CD1c-positive myeloid dendritic cell (primary cell): ENCODE data around the gene TACC3.
A peak's percentile ranks its signal among the peaks of the same experiment; 100 is the strongest.

Experiments
- DNase-seq: peaks from one replicate; pipeline ENCODE4 v3.0.0-alpha.2; 2016; ENCODE audit errors: extremely low spot score

The TACC3 gene

DNA sequence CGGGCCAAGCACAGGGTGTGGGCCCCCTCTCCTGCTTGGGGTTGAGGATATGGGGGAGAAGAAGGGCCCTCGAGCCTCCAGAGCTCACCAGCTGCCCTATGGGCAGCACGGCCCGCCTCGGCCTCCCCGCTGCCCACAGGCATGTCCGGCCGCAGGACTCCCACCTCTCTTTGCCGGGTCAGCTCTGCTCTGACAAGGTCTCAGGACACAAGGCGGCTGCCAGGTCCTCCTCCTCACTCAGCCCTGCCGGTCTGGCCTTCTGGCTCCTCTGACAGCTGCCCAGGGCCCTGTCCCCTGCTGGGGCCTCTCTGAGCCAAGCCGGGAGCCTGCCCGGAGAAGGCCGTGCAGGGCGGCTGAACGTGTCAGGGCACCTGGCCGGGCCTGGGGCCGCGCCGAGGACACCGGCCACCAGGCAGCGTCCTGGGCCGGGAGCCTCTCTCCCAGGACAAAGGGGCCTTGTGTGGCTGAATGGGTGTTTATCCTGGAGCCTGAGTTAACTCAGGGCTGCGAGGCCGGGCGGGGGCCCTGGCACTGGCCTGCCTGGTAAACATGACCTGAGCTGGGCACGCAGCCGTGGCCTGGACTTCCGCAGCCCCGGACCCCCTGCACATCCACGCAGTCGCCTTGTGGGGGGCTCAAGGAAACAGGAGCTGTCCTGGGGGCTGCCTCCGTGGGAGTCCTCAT lies 25.7 kb downstream of the TACC3 start:
- no peak for DNase-seq

DNA sequence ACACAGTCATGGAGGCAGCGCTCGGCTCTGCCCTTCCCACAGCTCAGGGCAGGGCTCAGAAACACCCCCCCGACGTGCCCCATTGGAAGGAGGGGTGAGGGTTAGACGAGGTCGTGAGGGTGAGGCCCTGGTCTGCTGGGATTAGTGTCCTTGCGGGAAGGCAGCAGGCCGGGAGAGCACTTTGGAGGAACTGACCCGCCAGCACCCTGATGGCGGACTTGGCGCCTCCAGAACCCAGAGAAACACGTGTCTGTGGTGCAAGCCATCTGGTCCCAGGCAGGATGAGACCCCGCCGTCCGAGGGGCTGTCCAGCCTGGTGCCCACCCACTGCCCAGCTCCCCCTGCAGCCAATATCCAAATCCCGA lies 26.3 kb downstream of the TACC3 start:
- DNase-seq: no peak

DNA sequence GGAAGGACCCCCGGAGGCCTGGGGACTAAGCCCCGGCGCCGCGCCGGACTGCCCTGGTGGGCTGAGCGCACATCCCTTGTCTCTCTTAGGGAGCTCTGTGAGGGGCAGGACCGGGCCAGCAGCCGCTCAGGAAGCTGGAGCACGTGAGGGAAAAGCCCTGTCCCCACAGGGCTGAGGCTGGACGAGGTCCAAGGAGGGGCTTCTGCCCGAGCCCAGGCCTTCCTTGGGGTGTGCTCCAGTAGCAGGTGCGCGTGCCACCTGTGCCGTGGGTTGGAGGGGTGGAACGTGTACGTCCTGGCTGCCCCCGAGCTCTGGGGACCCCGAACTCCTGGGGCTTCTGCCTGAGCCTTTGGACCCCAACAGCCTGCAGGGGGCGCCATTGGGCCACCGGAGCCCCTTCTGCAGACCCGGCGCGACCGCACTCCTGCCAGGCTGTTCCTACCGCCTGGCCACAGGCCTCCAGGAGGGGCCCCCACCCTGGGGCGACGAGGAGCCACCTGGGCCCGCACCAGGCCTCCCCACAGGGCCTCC lies 27.2 kb downstream of the TACC3 start:
- peak; percentile 79 for DNase-seq

DNA sequence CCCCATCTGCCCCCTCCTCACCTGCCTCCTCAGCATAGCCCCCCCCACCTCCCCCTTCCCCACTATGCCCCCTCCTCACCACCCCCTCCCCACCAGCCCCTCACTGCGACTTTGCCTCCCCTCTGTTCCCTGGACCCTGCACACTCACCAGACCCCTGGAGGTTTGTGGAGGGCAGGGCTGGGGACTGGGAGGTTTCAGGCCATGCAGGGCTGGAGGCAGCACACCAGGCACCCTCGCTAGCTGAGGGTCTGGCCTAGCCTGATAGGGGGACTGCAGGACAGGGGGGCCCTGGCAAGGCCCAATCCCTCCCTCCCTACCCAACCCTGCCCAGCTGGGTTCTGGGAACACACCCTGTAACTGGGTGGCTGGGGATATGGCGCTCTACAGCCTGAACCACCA lies 28.0 kb downstream of the TACC3 start:
- no peak for DNase-seq

DNA sequence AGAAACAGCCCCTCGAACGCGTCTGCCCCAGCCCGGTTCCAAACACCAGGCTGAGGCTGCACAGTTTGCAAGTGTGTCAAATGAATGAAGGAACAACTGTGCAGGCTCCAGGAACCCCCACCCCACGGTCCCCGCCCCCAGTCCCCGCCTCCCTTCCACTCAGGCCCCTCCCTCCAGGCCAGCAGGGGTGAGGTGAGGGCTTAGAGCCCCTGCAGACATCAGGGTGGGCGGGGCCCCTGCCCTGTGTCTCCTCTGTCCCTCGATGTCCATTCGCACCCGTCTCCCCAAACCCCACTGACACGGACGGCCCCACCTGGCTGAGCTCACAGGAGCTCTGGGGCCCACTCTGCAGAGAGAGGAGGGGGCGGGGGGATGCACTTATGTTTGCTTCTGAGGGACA lies 28.5 kb downstream of the TACC3 start:
- no peak for DNase-seq

DNA sequence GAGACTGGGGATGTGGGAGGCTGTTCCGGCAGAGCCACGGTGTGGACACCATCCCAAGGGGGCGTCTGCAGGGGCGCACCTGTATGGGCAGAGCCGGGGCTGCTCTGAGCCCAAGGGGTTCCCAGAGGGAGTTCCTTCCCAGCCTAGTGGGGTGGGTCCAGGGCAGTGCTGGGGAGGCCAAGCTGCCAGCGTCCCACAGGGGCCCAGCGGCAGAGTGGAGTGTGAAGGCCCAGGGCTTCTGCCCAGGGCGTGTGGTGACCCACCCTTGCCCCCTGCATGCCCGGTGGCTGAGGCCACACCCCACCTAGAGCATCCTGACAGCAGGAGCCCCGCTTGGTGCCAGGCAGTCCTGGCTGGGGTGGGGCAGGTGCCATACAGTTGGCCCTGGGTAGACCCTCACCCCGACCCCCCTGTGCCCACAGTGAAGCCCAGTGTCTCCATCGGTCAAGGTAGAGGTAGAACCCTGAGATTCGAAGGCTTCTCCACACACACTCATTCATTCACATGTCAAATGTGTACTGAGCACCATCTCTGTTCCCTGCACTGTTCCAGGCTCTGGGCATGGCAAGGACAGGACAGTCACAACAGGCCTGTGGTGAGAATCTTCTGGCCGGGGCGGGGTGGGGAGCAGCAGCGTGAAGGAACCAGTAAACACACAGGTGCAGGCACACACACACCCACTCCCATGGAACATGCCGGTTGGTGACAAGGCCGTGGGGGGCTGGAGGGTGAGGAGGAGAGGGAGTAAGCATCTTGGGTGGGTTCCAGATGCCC lies 29.2 kb downstream of the TACC3 start:
- DNase-seq: no peak

DNA sequence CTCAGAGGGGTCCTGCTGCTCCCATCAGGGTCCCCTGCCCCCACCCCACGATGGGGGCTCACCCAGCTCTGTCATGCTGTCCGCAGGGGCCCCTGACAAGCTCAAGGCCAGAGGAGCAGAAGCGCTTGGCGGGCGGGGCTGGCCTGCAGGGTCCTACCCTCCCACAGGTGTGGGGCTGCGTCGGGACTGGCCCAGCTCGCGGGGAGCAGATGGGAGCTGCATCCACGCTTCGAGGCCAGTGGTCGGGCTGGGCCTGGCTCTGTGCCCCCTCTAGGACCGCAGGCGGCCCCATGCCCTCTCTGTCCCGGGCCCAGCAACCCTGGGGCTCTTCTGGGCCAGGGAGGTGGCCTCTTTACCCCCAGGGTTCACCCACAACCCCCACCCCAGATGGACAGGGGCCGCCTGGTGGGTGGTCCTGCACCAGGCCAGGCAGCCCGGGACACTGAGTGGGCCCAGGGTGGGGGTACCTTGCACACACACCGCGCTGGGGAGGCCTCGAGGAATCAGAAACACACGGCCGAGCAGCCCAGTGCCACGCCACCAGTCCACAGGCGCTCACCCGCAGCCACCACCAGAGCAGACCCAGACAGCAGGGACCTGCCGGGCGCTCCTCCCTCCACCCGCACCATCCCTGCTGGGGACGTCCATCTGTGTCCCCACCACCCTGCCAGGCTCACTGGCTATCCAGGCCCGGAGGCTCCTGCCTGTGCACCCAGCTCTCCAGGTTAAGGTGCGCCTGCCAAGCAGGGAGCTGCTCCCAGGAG lies 30.0 kb downstream of the TACC3 start:
- DNase-seq: no peak

DNA sequence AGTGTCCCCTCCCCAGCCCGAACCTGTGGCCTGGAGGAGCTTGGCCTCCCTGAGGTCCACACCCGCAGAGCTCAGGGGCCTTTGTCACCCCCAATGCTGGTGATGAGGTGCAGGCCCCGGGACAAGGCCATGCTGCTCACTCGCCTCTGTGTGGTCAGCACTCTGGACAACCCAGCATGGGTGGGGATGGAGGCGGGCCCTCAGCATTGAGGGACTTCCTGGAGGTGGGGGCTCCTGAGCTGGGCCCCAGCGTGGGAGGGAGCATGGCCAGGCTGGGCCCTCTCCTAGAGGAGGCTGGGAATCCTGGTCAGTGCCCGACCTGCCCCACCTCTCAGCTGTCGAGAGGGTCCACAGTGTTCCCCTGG lies 30.6 kb downstream of the TACC3 start:
- DNase-seq: no peak

DNA sequence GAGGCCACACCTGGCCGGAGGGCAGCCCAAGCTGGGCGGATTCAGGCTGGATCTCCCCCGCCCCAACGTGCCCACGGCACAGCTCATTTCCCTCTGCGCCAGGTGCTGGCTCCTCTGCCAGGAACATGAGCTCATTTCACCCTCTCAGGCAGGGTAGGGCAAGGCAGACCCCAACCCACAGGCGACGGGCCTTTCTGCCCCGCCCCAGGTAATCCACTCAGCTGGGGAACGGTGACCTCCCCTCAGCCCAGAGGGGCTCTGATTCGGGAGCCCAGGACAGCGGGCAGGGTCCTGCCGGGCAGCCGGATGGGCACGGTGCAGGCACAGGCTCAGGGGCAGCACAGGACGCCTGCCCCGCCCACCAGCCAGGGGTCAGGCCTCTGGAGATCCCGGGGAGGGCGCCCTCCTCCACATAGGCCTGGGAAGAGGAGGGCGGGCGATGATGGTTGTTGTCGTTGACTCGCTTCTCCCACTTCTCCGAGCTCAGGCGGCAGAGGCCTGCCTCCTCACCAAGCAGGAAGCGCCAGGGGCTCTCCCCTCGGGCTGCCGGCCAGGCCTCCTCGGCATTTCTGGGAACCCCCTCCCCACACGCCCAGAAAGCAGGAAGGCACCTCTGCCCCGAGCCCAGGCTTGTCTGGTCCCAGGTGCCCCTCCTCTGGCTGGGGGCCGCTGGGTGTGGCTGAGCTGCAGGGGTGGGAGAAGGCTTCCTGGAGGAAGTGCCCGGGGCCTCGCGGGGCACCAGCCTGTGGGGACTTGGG lies 31.1 kb downstream of the TACC3 start:
- peak; percentile 42 for DNase-seq

DNA sequence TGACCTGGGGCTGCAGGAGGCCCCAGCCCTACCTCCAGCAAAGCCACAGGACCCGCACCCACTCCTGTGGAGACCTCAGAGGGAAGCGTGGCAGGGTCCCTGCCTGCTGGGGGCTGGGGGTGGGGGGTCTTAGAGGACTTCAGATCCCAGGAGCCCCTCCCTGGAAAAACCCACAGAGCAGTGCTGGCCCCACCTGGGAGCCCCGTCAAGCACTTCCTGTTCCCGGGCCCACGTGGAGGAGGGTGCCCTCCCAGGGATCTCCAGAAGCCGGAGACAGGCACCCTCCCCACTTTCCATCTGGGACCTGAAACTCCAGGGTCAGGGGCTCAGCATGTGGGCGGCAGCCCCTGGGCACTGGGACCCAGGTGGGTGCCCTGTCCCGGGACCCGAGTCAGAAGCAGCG lies 32.0 kb downstream of the TACC3 start:
- no peak for DNase-seq

DNA sequence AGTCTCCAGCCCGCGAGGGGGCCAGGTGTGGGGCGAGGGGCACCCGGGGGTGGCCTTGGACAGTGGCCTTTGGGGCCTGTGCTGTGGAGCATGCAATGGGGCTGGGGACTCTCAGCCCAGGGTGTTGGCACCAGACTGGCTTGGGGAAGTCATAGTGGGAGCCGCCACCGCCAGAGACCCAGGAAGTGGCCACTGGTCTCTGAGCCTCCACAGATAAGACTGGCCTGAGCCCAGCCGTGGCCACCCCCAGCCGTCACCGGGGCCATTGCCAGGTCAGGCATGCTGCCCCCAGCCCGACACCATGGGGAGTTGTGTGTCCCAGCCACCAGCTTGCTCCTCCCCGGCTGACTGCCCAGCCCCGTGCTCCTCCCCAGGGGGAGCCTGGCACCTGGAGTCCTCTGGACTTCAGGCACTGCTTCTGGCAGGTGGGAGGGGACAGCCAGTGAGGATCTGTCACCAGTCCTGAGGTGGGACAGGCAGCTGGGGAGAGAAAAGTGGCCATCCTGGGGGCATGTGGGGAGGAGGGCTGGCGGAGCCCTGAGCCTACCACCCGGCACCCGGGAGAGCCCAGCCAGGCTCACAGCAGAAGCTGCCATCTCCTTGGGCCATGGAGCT lies 32.5 kb downstream of the TACC3 start:
- no peak for DNase-seq

DNA sequence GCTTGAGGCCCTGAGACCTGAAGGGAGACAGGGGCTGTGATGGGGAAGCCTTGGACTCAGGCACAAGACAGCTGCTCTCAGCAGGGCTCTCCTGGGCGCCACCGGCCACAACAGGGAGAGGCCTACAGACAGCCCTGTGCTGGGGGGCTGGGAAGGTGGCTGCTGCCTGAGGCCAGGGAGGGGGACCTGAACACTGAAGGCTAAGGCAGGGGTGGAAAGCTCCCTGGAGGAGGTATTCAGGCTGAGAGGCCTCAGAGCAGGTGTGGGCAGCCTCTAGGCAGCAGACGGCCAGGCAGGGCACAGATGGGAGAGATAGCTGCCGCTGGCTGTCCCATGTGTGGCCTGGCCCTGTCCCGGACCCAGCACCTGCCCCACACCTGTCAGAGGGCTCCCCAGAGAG lies 33.0 kb downstream of the TACC3 start:
- no peak for DNase-seq

DNA sequence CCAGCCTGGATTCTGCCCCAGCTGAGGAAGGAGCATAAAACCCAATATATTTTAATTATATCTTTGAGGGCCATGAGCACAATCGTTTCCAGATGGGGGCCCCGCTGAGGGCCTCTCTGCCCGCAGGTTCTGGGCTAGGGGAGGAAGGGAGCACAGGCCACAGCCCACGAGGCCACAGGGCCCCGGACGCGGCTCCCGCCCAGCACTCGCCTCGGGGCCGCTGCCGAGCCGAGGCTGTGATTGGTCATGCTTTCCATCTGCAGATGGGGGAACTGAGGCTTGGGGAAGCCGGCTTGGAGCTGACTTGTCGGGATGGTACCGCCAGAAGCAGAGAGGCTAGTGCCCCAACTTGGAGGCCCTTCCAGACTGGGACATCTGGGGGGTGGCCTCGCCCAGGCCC lies 34.0 kb downstream of the TACC3 start:
- DNase-seq: no peak

DNA sequence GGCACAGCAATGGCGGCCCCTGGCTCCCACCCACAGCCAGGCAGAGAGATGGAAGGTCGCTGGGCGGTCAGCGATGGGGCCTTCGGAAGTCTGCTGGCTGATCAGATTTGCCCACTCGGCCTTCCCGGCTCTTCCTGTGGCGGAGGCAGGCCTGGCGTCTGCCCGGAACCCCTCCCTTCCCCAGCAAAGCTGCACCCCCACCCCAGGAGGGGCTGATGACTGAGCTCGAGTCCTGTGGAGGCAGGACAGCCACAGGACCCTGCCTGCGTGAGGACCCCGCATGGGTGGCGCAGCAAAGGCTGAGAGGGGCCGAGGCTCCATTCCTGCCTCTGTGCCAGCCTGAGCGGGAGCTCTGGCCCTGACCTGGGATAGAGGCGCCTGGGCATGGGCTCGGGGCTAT lies 34.8 kb downstream of the TACC3 start:
- no peak for DNase-seq

DNA sequence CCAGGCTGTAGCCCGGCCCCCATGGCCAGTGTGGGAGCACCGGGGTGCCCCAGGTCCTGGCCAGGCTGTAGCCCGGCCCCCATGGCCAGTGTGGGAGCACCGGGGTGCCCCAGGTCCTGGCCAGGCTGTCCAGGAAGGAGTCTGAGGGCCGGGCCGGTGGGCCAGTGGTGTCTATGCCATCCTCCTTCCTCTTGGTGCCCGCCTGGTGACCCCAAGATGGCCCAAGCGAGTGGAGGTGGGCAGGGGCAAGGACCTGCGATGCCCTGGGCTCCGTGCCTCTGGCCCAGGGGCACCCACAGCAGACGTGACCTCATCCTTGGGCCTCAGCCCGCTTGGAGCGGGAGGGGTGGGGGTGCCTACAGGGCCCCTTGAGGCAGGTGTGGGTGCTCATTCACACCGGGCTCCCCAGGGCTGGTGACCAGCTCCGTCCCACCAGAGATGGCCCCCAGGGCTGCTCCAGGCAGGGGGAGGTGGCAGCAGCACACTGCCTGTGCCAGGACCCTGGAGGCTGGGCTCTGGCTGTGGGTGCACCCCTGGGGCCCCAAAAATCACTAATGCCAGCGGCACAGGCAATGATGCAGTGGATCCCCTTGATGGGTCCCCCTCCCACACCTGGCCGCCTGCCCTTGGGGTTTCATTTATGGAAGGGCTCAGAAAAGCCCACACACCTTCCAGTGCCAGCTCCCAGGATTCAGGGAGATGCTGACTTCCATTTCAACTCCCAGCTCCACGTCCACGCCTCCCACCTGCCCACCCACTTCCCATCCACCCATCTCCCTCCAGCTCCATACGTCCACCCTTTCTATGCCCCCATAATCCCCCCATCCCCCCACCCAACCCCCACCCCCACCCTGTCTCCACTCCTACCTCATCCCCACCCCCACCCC lies 35.8 kb downstream of the TACC3 start:
- no peak for DNase-seq

DNA sequence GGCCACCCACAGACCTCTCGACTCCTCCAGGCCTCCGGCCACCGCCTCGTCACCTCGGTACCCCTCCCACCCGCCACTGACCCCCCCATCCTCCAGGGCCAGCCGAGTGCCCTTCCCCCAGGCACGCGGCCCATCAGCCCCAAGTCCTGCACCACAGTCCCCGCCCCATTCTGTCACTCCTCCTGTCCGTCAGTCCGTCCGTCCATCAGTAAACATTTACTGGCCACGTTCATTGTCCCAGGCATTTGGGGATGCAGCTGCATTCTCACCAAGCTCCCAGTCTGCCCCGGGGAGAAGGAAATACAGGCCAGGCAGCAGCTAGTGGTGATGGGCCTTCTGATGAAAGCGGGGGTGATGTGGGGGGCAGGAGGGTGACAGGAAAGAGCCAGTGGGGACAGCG lies 36.5 kb downstream of the TACC3 start:
- DNase-seq: no peak

DNA sequence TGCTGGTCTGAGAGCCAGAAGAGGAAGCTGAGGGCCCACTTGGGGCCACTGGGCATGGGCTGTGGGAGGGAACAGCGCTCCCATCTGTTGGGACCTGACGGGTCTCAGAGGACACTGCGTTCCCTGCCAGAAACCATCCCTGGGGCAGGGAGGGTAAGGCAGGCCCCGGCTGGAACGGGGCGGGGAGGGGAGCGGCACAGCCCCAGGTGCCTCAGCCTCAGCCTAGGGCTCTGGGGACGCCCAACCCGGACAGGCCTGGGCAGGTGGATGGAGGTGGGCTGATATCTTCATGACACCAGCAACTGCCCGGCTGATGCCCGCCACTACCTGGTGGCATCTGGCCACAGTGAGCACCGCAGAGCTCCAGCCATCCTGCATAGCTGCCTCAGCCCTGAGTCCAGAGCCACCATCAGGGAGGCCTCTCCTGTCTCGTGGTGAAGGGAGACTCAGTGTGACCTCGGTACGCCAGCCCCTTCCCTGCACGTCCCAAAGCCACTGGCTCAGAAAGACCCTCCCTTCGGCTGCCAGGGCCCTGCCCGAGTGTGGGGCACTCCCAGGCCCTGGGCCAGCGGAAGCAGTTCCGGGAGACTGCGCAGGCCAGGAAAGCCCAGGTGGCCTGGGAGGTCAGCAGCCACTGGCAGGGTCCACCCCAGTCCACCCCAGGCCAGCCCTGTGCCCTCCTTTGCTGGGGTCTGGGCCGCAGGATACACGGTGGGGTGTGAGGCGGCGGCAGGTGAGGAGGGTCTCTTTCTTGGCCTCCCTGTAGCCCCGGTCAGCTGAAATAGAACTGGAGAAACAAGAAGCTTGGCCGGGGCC lies 37.2 kb downstream of the TACC3 start:
- no peak for DNase-seq

DNA sequence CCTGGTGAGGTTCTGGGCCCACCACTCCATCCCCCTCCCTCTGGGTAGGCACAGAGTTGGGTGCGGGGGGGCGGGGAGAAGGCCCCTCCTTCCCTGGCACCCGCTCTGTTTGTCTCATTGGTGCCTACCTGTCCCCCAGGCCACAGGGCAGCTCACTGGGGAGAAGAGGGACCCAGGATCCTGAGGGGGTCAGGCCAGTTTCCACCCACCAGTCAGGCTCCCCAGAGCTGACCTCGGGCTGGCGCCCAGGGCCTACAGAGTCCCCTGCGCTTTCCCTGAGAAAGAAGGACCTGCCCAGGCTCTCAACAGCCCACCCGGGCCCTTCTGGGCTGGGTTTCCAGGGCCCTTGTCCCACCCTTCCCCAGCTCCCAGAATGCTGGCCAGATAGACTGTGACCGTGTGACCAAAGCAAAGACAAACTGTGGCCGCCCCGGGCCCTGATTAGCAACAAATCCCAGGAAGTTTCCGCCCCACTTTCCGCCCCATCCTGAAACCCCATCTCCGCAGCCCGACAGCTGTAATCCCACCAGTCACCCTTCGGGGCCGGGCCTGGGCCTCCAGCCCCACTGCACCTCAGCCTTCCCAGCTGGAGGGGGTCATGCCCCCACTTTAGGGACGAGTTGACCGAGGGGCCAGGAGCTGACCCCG lies 38.0 kb downstream of the TACC3 start:
- DNase-seq: no peak

DNA sequence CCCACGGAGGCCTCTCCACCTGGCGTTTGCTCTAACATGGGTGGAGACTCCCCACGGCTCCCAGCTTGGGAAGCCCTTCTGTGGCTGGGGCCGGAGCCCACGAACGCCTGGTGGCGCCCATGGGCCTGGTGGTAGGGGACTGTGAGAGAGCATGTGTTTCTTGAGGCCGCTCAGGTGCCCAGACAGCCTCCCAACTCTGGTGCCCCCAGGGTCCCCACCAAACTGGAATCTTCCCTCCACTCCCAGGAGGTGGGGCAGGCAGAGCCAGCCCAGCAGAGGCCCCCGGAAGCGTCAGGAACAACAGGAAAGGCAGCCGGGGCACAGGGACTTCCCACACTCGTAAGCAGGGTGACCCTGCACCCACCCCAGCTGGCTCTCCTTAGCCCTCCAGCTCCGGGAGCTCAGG lies 38.5 kb downstream of the TACC3 start:
- no peak for DNase-seq
